HEK293 (cell line): ENCODE results near the gene AFP.

Source experiments
- BCL6B ChIP-seq: fragments of 450-650 bp; formaldehyde crosslinking; IDR thresholded peaks from 2 replicates; pipeline ENCODE4 v1.5.1; 2017; ENCODE audit warnings: missing biosample characterization, missing genetic modification characterization
- GFI1B ChIP-seq: fragments of 450-650 bp; formaldehyde crosslinking; IDR thresholded peaks from 2 replicates; pipeline ENCODE4 v1.5.1; 2016; ENCODE audit warnings: missing biosample characterization, missing genetic modification characterization
- REST ChIP-seq: fragments of 450-650 bp; formaldehyde crosslinking; IDR thresholded peaks from 2 replicates; pipeline ENCODE4 v1.5.1; 2016; ENCODE audit warnings: missing biosample characterization, missing genetic modification characterization
- SETDB1 ChIP-seq: IDR thresholded peaks from one replicate; pipeline ENCODE4 v1.6.1; 2017; ENCODE audit warnings: mild to moderate bottlenecking, low read length, moderate library complexity, mixed read lengths; ENCODE audit not compliant: insufficient read length
- ZNF239 ChIP-seq: fragments of 450-650 bp; formaldehyde crosslinking; IDR thresholded peaks from 2 replicates; pipeline ENCODE4 v1.5.1; 2016; ENCODE audit warnings: missing biosample characterization, missing genetic modification characterization
- ZSCAN18 ChIP-seq: fragments of 450-650 bp; formaldehyde crosslinking; IDR thresholded peaks from 2 replicates; pipeline ENCODE4 v1.5.1; 2016; ENCODE audit warnings: missing biosample characterization, missing genetic modification characterization

GRCh38 chr4:73401412-73401811 lies 34.6 kb upstream of the AFP start:
- TF ChIP-seq REST: no peak
- no peak for TF ChIP-seq SETDB1
- TF ChIP-seq BCL6B (tag by site-specific recombination): no peak
- no peak for TF ChIP-seq GFI1B (tag by site-specific recombination)
- no peak for TF ChIP-seq ZNF239 (tag by site-specific recombination)
- TF ChIP-seq ZSCAN18 (tag by site-specific recombination): no peak
